Trophoblast cell (in vitro differentiated cells and primary cell): Measurements from ENCODE around the gene CHRNA5. TPM values are rescaled to one million over a fixed set of nuclear protein-coding genes. Genes with fewer than 3 reads are reported as not detected.
"Not testable (repeated sequence)": the region's sequence is repeated elsewhere in the genome, so short reads cannot be mapped to it uniquely, and the experiment has no call there.

ENCODE experiments used
- DNase-seq, 2 donors: peaks; one replicate each; pipeline ENCODE4 v3.0.0-alpha.2; 2016
- H2AFZ ChIP-seq: 2 replicates; pipeline ENCODE4 v1.6.1; 2013; ENCODE audit warnings: low read length, moderate library complexity, mild to moderate bottlenecking; ENCODE audit not compliant: insufficient read depth, poor library complexity
- H2AK5ac ChIP-seq: 2 replicates; pipeline ENCODE4 v1.6.1; 2013; ENCODE audit warnings: mild to moderate bottlenecking, low read length
- H2BK120ac ChIP-seq: 2 replicates; pipeline ENCODE4 v1.6.1; 2013; ENCODE audit warnings: low read length, mild to moderate bottlenecking, moderate library complexity; ENCODE audit not compliant: insufficient read depth, poor library complexity
- H2BK12ac ChIP-seq: 2 replicates; pipeline ENCODE4 v1.6.1; 2013; ENCODE audit warnings: mild to moderate bottlenecking, low read length, moderate library complexity
- H2BK5ac ChIP-seq: 2 replicates; pipeline ENCODE4 v1.6.1; 2013; ENCODE audit warnings: low read length, low read depth, moderate library complexity, mild to moderate bottlenecking; ENCODE audit not compliant: poor library complexity
- H3K14ac ChIP-seq: 2 replicates; pipeline ENCODE4 v1.6.1; 2013; ENCODE audit warnings: mild to moderate bottlenecking, low read length
- H3K18ac ChIP-seq: 2 replicates; pipeline ENCODE4 v1.6.1; 2013; ENCODE audit warnings: mild to moderate bottlenecking, low read length
- H3K23ac ChIP-seq: 2 replicates; pipeline ENCODE4 v1.6.1; 2013; ENCODE audit warnings: low read length
- H3K27ac ChIP-seq: 2 replicates; pipeline ENCODE4 v1.5.1; 2013; ENCODE audit warnings: low read depth, mild to moderate bottlenecking, inconsistent platforms, low read length, moderate library complexity
- H3K27me3 ChIP-seq: 2 replicates; pipeline ENCODE4 v1.6.1; 2013; ENCODE audit warnings: inconsistent platforms, mild to moderate bottlenecking, low read length, moderate library complexity; ENCODE audit not compliant: insufficient read depth
- H3K36me3 ChIP-seq, 2 experiments: 1 replicate in 1 of 2; 2 replicates in 1 of 2; pipeline ENCODE4 v1.6.1; 2013; ENCODE audit warnings: low read length in 2 of 2, mild to moderate bottlenecking in 2 of 2, moderate library complexity in 1 of 2; ENCODE audit not compliant: insufficient read depth in 2 of 2, control insufficient read depth in 1 of 2
- H3K4ac ChIP-seq: 2 replicates; pipeline ENCODE4 v1.6.1; 2013; ENCODE audit warnings: low read depth, mild to moderate bottlenecking, low read length, moderate library complexity
- H3K4me1 ChIP-seq, 2 experiments: 1 replicate in 1 of 2; 2 replicates in 1 of 2; pipeline ENCODE4 v1.6.1; 2013; ENCODE audit warnings: low read length in 2 of 2, mild to moderate bottlenecking in 2 of 2, moderate library complexity in 1 of 2; ENCODE audit not compliant: insufficient read depth in 2 of 2, control insufficient read depth in 1 of 2
- H3K4me2 ChIP-seq: 2 replicates; pipeline ENCODE4 v1.6.1; 2013; ENCODE audit warnings: inconsistent platforms, mild to moderate bottlenecking, low read length, moderate library complexity
- H3K4me3 ChIP-seq: 2 replicates; pipeline ENCODE4 v1.5.1; 2013; ENCODE audit warnings: mild to moderate bottlenecking, low read depth, low read length, inconsistent platforms
- H3K79me1 ChIP-seq: one replicate; pipeline ENCODE4 v1.6.1; 2013; ENCODE audit warnings: low read length
- H3K79me2 ChIP-seq: 2 replicates; pipeline ENCODE4 v1.6.1; 2013; ENCODE audit warnings: low read length, mild to moderate bottlenecking; ENCODE audit not compliant: control insufficient read depth, insufficient read depth, poor library complexity
- H3K9ac ChIP-seq: 2 replicates; pipeline ENCODE4 v1.6.1; 2013; ENCODE audit warnings: mild to moderate bottlenecking, low read length
- H3K9me3 ChIP-seq: 2 replicates; pipeline ENCODE4 v1.6.1; 2013; ENCODE audit warnings: low read depth, mild to moderate bottlenecking, control low read depth, inconsistent platforms, low read length; ENCODE audit not compliant: insufficient read depth
- H4K12ac ChIP-seq: 2 replicates; pipeline ENCODE4 v1.6.1; 2013; ENCODE audit warnings: low read depth, mild to moderate bottlenecking, low read length, moderate library complexity
- H4K8ac ChIP-seq: 2 replicates; pipeline ENCODE4 v1.6.1; 2013; ENCODE audit warnings: low read depth, mild to moderate bottlenecking, low read length, moderate library complexity
- H4K91ac ChIP-seq: one replicate; pipeline ENCODE4 v1.6.1; 2013; ENCODE audit warnings: low read depth, mild to moderate bottlenecking, low read length, moderate library complexity
- WGBS: extraction: QIAGEN DNeasy Blood & Tissue Kit; methylation state at CpG from one replicate; pipeline ENCODE4 v1.1.7; 2013; ENCODE audit warnings: missing lambda C conversion rate; ENCODE audit not compliant: insufficient read length, insufficient coverage; ENCODE audit errors: extremely low coverage; 5-methylcytosine and 5-hydroxymethylcytosine counted together
- polyA plus RNA-seq: library from polyadenylated mRNA; stranded (reverse); fragments of 200-250 nt; gene quantifications from 2 replicates; pipeline ENCODE4 v1.2.3, GENCODE V29; 2013

The CHRNA5 gene
- 1.3 and 2.0 TPM in 2 replicates for polyA plus RNA-seq

GRCh38 chr15:78565097-78565950, at the start of gene CHRNA5:
TSS of gene CHRNA5 (plus strand) at chr15:78565520. CDS start at chr15:78565720, 200 bp downstream.
- Histone ChIP-seq H3K36me3 (no peaks in the 10 kb centered on the region), H2AK5ac (no peak within 1 kb of the TSS), H3K4ac (no peak within 1 kb of the TSS), H3K79me1 (no peaks in the 10 kb centered on the region), H2BK12ac (no peak within 1 kb of the TSS), H4K8ac (no peak within 1 kb of the TSS), H3K9me3 (no peaks in the 10 kb centered on the region), H4K91ac (no peak within 1 kb of the TSS), H3K27me3 (no peaks in the 10 kb centered on the region), H3K18ac (peak within 1 kb of the TSS; percentile 88), H2AFZ (peak within 1 kb of the TSS; percentile 100), H3K79me2 (no peaks in the 10 kb centered on the region), H4K12ac (peak within 1 kb of the TSS; percentile 26), H3K4me3 (peak within 1 kb of the TSS; percentile 70), H3K4me1 (peaks cover 2 to 9% of the 10 kb centered on the region in 2 experiments), H2BK120ac (peak within 1 kb of the TSS; percentile 16), H2BK5ac (no peak within 1 kb of the TSS), H3K23ac (no peak within 1 kb of the TSS), H3K4me2 (peak within 1 kb of the TSS; percentile 95), H3K14ac (peak within 1 kb of the TSS; percentile 63), H3K9ac (peak within 1 kb of the TSS; percentile 54), H3K27ac (no peak within 1 kb of the TSS)
- no CpG with 5 or more reads among the region's 75 CpGs for WGBS
- peak; percentile 93 to 94 for DNase-seq

- not testable (repeated sequence) for H3K23ac ChIP-seq, H3K27me3 ChIP-seq, H3K27ac ChIP-seq, H2AFZ ChIP-seq, H2BK5ac ChIP-seq, H3K18ac ChIP-seq, DNase-seq, H3K4me3 ChIP-seq, H3K79me1 ChIP-seq, H3K36me3 ChIP-seq, H2BK12ac ChIP-seq, H3K14ac ChIP-seq, H4K12ac ChIP-seq, H4K91ac ChIP-seq, H3K4me1 ChIP-seq, H3K79me2 ChIP-seq, H3K9me3 ChIP-seq, H3K4ac ChIP-seq, H2BK120ac ChIP-seq, H3K9ac ChIP-seq, H2AK5ac ChIP-seq, H4K8ac ChIP-seq, H3K4me2 ChIP-seq
- WGBS: no CpG with 5 or more reads among the region's 3 CpGs
Observed at GRCh38 chr15:78520035-78520434, 45.3 kb upstream of the CHRNA5 start.

GRCh38 chr15:78524230-78524629, 41.1 kb upstream of the CHRNA5 start:
- H3K9me3 ChIP-seq: peaks cover 5% of the 10 kb centered on the region
- no peak overlapping the region for H4K91ac ChIP-seq
- no peak overlapping the region for H3K23ac ChIP-seq
- H3K4me3 ChIP-seq: no peak overlapping the region
- H3K27ac ChIP-seq: no peak overlapping the region
- no peak overlapping the region for H2BK12ac ChIP-seq
- H3K9ac ChIP-seq: no peak overlapping the region
- no peak overlapping the region for H4K12ac ChIP-seq
- no peaks in the 10 kb centered on the region for H3K36me3 ChIP-seq
- no peaks in the 10 kb centered on the region for H3K79me2 ChIP-seq
- no peak overlapping the region for H3K4me2 ChIP-seq
- H2AFZ ChIP-seq: no peak overlapping the region
- H3K27me3 ChIP-seq: no peaks in the 10 kb centered on the region
- H3K79me1 ChIP-seq: no peaks in the 10 kb centered on the region
- DNase-seq: no peak
- H2BK120ac ChIP-seq: no peak overlapping the region
- H3K4me1 ChIP-seq: no peaks in the 10 kb centered on the region
- no peak overlapping the region for H2AK5ac ChIP-seq
- WGBS: no CpG with 5 or more reads among the region's 5 CpGs
- no peak overlapping the region for H2BK5ac ChIP-seq
- H3K18ac ChIP-seq: no peak overlapping the region
- H3K14ac ChIP-seq: no peak overlapping the region
- H4K8ac ChIP-seq: no peak overlapping the region
- H3K4ac ChIP-seq: no peak overlapping the region

GRCh38 chr15:78527325-78527724, 38.0 kb upstream of the CHRNA5 start:
- H3K4me2 ChIP-seq: no peak overlapping the region
- H4K8ac ChIP-seq: no peak overlapping the region
- H2BK12ac ChIP-seq: no peak overlapping the region
- no peak overlapping the region for H3K27ac ChIP-seq
- H3K4me3 ChIP-seq: no peak overlapping the region
- H3K79me2 ChIP-seq: no peaks in the 10 kb centered on the region
- DNase-seq: peak in 1 of 2 donors; percentile 31
- H3K4me1 ChIP-seq: no peaks in the 10 kb centered on the region
- no peak overlapping the region for H2AK5ac ChIP-seq
- peaks cover 5% of the 10 kb centered on the region for H3K9me3 ChIP-seq
- no CpG with 5 or more reads among the region's 5 CpGs for WGBS
- no peak overlapping the region for H3K9ac ChIP-seq
- no peak overlapping the region for H2AFZ ChIP-seq
- no peak overlapping the region for H3K14ac ChIP-seq
- H2BK5ac ChIP-seq: no peak overlapping the region
- no peak overlapping the region for H4K12ac ChIP-seq
- H3K4ac ChIP-seq: no peak overlapping the region
- no peaks in the 10 kb centered on the region for H3K27me3 ChIP-seq
- no peaks in the 10 kb centered on the region for H3K36me3 ChIP-seq
- H3K79me1 ChIP-seq: no peaks in the 10 kb centered on the region
- no peak overlapping the region for H2BK120ac ChIP-seq
- H4K91ac ChIP-seq: no peak overlapping the region
- H3K23ac ChIP-seq: no peak overlapping the region
- no peak overlapping the region for H3K18ac ChIP-seq
